GM13976 (cell line): ENCODE results near the gene UBQLN3.
A peak's percentile ranks its signal among the peaks of the same experiment; 100 is the strongest.

Experiments
- DNase-seq: peaks from one replicate; pipeline ENCODE4 v3.0.0; 2012; ENCODE audit warnings: low spot score
- CTCF ChIP-seq: IDR thresholded peaks from 2 replicates; pipeline ENCODE4 v1.5.1; 2012; ENCODE audit warnings: borderline replicate concordance, mild to moderate bottlenecking; ENCODE audit not compliant: insufficient read depth; ENCODE audit errors: extremely low read depth, missing control alignments, control extremely low read depth
- in situ Hi-C: fragments of 300-500 bp; cut with MboI; formaldehyde crosslinking; loops from one replicate; pipeline ENCODE4 v1.12.0; 2022; ENCODE audit warnings: low sequenced_read_pairs, mixed read lengths, inconsistent platforms; ENCODE audit not compliant: unreplicated experiment

Gene UBQLN3

GRCh38 chr11:5489576-5490357 is 20.0 kb downstream of the UBQLN3 start:
- no peak for TF ChIP-seq CTCF
- DNase-seq, result no peak
- in situ Hi-C loops, result no loop called here

- DNase-seq, result no peak
- TF ChIP-seq CTCF, result no peak
- in situ Hi-C loops, result no loop called here
Measured at GRCh38 chr11:5488798-5489399, 20.9 kb downstream of the UBQLN3 start.

- no peak for TF ChIP-seq CTCF
- DNase-seq, result no peak
- in situ Hi-C loops, result no loop called here
Measured at GRCh38 chr11:5488385-5488784, 21.4 kb downstream of the UBQLN3 start, which contains the start of gene OR52D1. TSS of gene OR52D1 (plus strand) at chr11:5488685. CDS start at chr11:5488707, 22 bp downstream.

- TF ChIP-seq CTCF, result no peak
- no peak for DNase-seq
- in situ Hi-C loops, result no loop called here
Measured at GRCh38 chr11:5486421-5486820, 23.3 kb downstream of the UBQLN3 start.

- TF ChIP-seq CTCF, result no peak
- in situ Hi-C loops, result no loop called here
- DNase-seq, result no peak
Measured at GRCh38 chr11:5486003-5486402, 23.8 kb downstream of the UBQLN3 start.

- in situ Hi-C loops, result no loop called here
- peak; percentile 72 for DNase-seq
- peak; percentile 61 for TF ChIP-seq CTCF
Measured at GRCh38 chr11:5476186-5476819, 33.5 kb downstream of the UBQLN3 start.
